A673 (cell line): ENCODE measurements around the gene RASAL2. TPM values are rescaled to one million over a fixed set of nuclear protein-coding genes. Genes with fewer than 3 reads are reported as not detected.

Experiments
- BruUV-seq: library from RNA; stranded (reverse); fragments of 400-500 nt; replicated peaks from 2 replicates; lab custom pipeline; 2021; lab: Mats Ljungman, UMichigan
- CTCF ChIA-PET: fragments of 300-600 bp; sonication (Branson Sonifier 250); formaldehyde crosslinking; loops from one replicate; lab custom pipeline; 2022; ENCODE audit warnings: antibody characterized with exemption; lab: Charles Lee
- POLR2A ChIA-PET: fragments of 300-600 bp; sonication (Branson Sonifier 250); formaldehyde crosslinking; loops from one replicate; lab custom pipeline; 2022; ENCODE audit warnings: antibody characterized with exemption; ENCODE audit not compliant: low non-redundant PET; lab: Charles Lee
- DNase-seq: peaks from one replicate; pipeline ENCODE4 v3.0.0-alpha.2; 2015; ENCODE audit warnings: low spot score
- H3K27ac ChIP-seq: fragments of 200-600 bp; sonication (generic); 2 replicates; pipeline ENCODE4 v1.5.1; 2016; ENCODE audit warnings: mixed run types, low read depth, mild to moderate bottlenecking, mixed read lengths, antibody characterized with exemption, low read length; ENCODE audit not compliant: poor library complexity, severe bottlenecking
- H3K27me3 ChIP-seq: fragments of 200-600 bp; sonication (generic); replicated peaks from 2 replicates; pipeline ENCODE4 v1.6.1; 2017; ENCODE audit warnings: mixed run types, low read depth, mild to moderate bottlenecking, mixed read lengths, antibody characterized with exemption, low read length; ENCODE audit not compliant: insufficient read depth, poor library complexity
- H3K36me3 ChIP-seq: fragments of 200-600 bp; sonication (generic); 2 replicates; pipeline ENCODE4 v1.6.1; 2016; ENCODE audit warnings: mixed run types, mild to moderate bottlenecking, mixed read lengths, antibody characterized with exemption, low read length; ENCODE audit not compliant: insufficient read depth, poor library complexity, severe bottlenecking
- H3K4me1 ChIP-seq: fragments of 200-600 bp; sonication (generic); 2 replicates; pipeline ENCODE4 v1.6.1; 2017; ENCODE audit warnings: mixed run types, mild to moderate bottlenecking, mixed read lengths, antibody characterized with exemption, low read length; ENCODE audit not compliant: insufficient read depth, poor library complexity, severe bottlenecking
- H3K4me3 ChIP-seq: fragments of 200-600 bp; sonication (generic); 2 replicates; pipeline ENCODE4 v1.5.1; 2016; ENCODE audit warnings: low read depth, mixed run types, mild to moderate bottlenecking, mixed read lengths, low read length; ENCODE audit not compliant: poor library complexity, severe bottlenecking
- H3K9me3 ChIP-seq: fragments of 200-600 bp; sonication (generic); 2 replicates; pipeline ENCODE4 v1.6.1; 2016; ENCODE audit warnings: mixed run types, low read depth, mild to moderate bottlenecking, mixed read lengths, antibody characterized with exemption, low read length; ENCODE audit not compliant: poor library complexity, severe bottlenecking
- EZH2 ChIP-seq: fragments of 200-600 bp; sonication (generic); IDR thresholded peaks from 2 replicates; pipeline ENCODE4 v1.6.1; 2017; ENCODE audit warnings: borderline replicate concordance, low read depth, mild to moderate bottlenecking, mixed read lengths, antibody characterized with exemption, low read length; ENCODE audit not compliant: poor library complexity, severe bottlenecking
- intact Hi-C: fragments of 100-400 bp; cut with micrococcal nuclease; formaldehyde crosslinking; loops from one replicate; pipeline ENCODE4 v1.10.0; 2022; ENCODE audit not compliant: unreplicated experiment
- total RNA-seq: library from RNA; stranded (reverse); gene quantifications from 2 replicates; pipeline ENCODE4 v1.2.3, GENCODE V29; 2021
- TF ChIP-seq, protein P1 (sequence below): fragments of 300-800, 200-600 bp; sonication (generic); conservative IDR thresholded peaks from 2 replicates; pipeline ENCODE4 v1.5.1; 2017; ENCODE audit warnings: low read depth, mild to moderate bottlenecking, antibody characterized with exemption, low read length, moderate library complexity, mixed read lengths

The RASAL2 gene
- total RNA-seq, 1 experiment from 2014 or later, result 8.3 TPM

DNA sequence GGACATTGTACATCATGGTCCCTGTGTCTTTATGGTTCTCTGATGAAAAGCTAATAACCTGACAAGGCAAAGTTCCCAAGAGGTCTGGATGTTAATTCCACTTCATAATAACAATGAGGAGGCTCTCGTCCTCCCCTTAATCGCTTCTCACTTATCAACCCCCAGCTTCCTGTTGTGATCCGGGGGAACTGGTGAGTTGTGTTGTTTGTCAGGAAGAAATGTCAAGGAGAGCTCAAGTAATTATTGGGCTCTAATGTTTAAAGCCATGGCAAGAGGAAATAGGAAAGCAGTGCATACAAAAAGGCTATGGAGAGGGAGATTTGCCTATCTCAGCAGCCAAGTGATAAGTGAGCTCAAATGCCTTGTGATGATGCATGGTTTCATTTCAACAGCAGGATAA lies 42.8 kb upstream of the RASAL2 start:
- BruUV-seq, result no TSS peak
- ChIA-PET CTCF (interaction anchor here (0.9 kb wide), 1 partner anchor 19 kb away, joined by 4 read pairs; no protein-coding TSS in a partner anchor), POLR2A (interaction anchor here (0.7 to 0.8 kb wide), 2 partner anchors 35 to 1351 kb away, joined by 3 to 5 read pairs; no protein-coding TSS in a partner anchor)
- peak; percentile 76 for DNase-seq
- Histone ChIP-seq H3K36me3 (no peaks in the 10 kb centered on the region), H3K4me1 (peaks cover 38% of the 10 kb centered on the region), H3K27ac (no peak overlapping the region), H3K9me3 (no peaks in the 10 kb centered on the region), H3K4me3 (no peak overlapping the region), H3K27me3 (no peaks in the 10 kb centered on the region)
- no peak for TF ChIP-seq EZH2
- TF ChIP-seq, protein P1, sequence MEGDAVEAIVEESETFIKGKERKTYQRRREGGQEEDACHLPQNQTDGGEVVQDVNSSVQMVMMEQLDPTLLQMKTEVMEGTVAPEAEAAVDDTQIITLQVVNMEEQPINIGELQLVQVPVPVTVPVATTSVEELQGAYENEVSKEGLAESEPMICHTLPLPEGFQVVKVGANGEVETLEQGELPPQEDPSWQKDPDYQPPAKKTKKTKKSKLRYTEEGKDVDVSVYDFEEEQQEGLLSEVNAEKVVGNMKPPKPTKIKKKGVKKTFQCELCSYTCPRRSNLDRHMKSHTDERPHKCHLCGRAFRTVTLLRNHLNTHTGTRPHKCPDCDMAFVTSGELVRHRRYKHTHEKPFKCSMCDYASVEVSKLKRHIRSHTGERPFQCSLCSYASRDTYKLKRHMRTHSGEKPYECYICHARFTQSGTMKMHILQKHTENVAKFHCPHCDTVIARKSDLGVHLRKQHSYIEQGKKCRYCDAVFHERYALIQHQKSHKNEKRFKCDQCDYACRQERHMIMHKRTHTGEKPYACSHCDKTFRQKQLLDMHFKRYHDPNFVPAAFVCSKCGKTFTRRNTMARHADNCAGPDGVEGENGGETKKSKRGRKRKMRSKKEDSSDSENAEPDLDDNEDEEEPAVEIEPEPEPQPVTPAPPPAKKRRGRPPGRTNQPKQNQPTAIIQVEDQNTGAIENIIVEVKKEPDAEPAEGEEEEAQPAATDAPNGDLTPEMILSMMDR, result no peak
- intact Hi-C loops, result no loop called here

DNA sequence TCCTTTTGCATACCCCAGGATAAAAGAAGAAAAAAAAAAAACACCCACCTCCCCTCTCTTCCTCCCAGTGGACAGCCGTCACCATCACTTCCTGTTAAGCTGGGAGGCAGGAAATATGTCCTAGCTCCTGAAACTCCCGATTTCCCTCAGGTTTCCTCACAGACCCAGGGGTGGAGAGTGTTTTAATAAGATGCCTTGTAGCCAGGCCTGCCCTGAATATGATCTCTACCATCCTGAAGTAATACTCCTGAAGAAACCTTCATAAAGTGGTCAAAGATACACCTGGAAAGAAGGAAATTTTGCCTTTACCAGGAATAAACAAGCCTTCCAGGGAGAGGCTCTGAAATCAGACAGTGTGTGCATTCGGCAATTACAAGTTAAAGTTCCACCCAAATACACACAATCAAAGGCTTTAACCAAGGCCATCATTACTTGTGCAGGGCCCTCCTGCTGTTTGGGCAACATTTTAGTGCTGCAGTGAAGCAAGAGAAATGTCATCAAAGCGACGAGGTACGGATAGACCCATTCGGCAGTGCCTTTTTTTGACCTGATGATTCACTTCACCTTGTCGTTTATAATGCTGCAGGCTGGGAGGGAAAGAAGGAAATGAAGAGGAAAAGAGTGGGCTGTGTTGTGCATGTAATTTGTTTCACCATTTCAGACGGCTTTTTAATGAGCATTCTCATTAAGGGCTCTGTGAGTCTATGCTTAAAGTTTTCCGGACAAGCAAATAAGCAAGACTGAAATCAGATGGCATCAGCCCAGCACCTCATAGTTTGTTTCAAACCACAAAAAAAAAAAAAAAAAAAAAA lies 41.0 kb upstream of the RASAL2 start:
- no peaks in the 10 kb centered on the region for H3K27me3 ChIP-seq
- intact Hi-C loops, result no loop called here
- H3K9me3 ChIP-seq, result no peaks in the 10 kb centered on the region
- BruUV-seq, result no TSS peak
- peaks cover 48% of the 10 kb centered on the region for H3K4me1 ChIP-seq
- POLR2A ChIA-PET, result interaction anchor here (0.6 kb wide), 1 partner anchor 40 kb away, joined by 9 read pairs; no protein-coding TSS in a partner anchor
- CTCF ChIA-PET, result interaction anchor here (0.6 to 0.8 kb wide), 3 partner anchors 21 to 234 kb away, joined by 5 to 7 read pairs (median 6); no protein-coding TSS in a partner anchor
- H3K27ac ChIP-seq, result peak overlapping the region; percentile 64
- TF ChIP-seq, protein P1, result no peak
- no peak for TF ChIP-seq EZH2
- H3K4me3 ChIP-seq, result peak overlapping the region; percentile 18
- no peaks in the 10 kb centered on the region for H3K36me3 ChIP-seq
- peak; percentile 74 for DNase-seq

DNA sequence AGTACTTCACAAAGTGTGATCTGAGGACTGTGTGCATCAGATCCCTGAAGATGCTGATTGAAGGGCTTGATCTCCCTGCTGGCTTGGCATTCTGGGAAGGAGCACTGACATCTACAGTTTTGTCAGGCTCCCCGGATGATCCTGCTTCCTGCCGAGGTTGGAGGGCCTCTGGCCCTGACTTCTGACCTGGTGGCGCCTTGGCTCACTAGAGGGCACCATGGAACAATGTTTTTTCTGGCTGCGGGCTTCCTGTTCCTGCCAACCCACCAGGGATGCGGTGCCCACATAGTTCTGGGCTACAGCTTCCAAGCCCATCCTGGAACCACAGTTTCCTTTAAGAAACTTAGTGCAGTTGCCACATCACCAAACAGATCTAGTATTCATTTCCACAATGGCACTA lies 38.8 kb upstream of the RASAL2 start:
- Histone ChIP-seq H3K4me1 (peaks cover 47% of the 10 kb centered on the region), H3K27ac (no peak overlapping the region), H3K9me3 (no peaks in the 10 kb centered on the region), H3K36me3 (no peaks in the 10 kb centered on the region), H3K4me3 (no peak overlapping the region), H3K27me3 (no peaks in the 10 kb centered on the region)
- ChIA-PET POLR2A (no interaction called here), CTCF (no interaction called here)
- TF ChIP-seq EZH2, result no peak
- TF ChIP-seq, protein P1, result 0 out of 2 replicates have a peak, but pooled peaks have one; percentile 24
- no peak for DNase-seq
- intact Hi-C loops, result no loop called here
- no TSS peak for BruUV-seq
